Right atrium auricular region (tissue), 2 donors: ENCODE measurements around the gene MAGEB17. TPM values are rescaled to one million over a fixed set of nuclear protein-coding genes. Genes with fewer than 3 reads are reported as not detected.

Experiments used
- DNase-seq: peaks from one replicate; pipeline ENCODE4 v3.0.0-alpha.2; 2019; ENCODE audit warnings: low spot score
- H3K27ac ChIP-seq, 2 donors: fragments of 200-600 bp; sonication (generic); 1 replicate in 1 of 2; 2 replicates in 1 of 2; pipeline ENCODE4 v1.5.1; 2016 to 2019
- H3K27me3 ChIP-seq, 2 donors: fragments of 200-600 bp; sonication (generic); one replicate each; pipeline versions ENCODE4 v1.5.1 to v1.6.0; 2017 to 2019
- H3K36me3 ChIP-seq: fragments of 200-600 bp; sonication (generic); one replicate; pipeline ENCODE4 v1.5.1; 2016
- H3K4me1 ChIP-seq, 2 donors: fragments of 200-600 bp; sonication (generic); one replicate each; pipeline versions ENCODE4 v1.5.1 to v1.6.0; 2017 to 2019
- H3K4me3 ChIP-seq, 2 donors: fragments of 200-600 bp; sonication (generic); 1 replicate in 1 of 2; 2 replicates in 1 of 2; pipeline ENCODE4 v1.5.1; 2017 to 2019; ENCODE audit warnings: mild to moderate bottlenecking in 1 of 2, moderate library complexity in 1 of 2
- H3K9me3 ChIP-seq, 2 donors: fragments of 200-600 bp; sonication (generic); one replicate each; pipeline ENCODE4 v1.5.1; 2019
- total RNA-seq, 2 donors: library from RNA; depleted of rRNA; stranded (reverse); fragments of >200 nt; gene quantifications; one replicate each; pipeline ENCODE4 v1.1.0, GENCODE V29; 2016
- TF ChIP-seq, protein P1 (sequence below), 2 donors: fragments of 200-600 bp; sonication (generic); IDR thresholded peaks; one replicate each; pipeline ENCODE4 v1.5.1; 2019; ENCODE audit warnings: antibody characterized with exemption in 2 of 2

Gene MAGEB17
- total RNA-seq, 2 donors from 2014 or later, result 0.24 TPM; not detected in 1

DNA sequence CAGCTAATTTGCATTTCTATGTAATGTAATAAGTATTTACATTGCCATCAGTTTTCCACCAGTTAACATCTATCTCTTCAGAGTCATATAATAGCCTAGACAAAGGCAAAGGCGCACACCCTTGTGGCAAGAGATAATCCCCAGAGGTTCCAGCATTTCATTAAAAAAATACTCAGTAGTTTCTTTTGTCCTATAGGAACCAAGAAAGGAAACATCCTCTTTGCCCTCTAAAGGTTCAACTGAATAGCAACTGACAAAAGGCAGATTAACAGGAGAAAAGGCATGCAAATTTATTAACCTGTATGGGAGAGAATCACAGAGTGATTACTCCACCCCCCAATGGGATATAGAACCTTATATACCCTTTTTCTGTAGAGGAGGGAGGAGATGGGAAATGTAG lies 48.4 kb downstream of the MAGEB17 start:
- Histone ChIP-seq H3K4me1 (no peaks in the 10 kb centered on the region), H3K27me3 (no peaks in the 10 kb centered on the region), H3K4me3 (no peak overlapping the region), H3K9me3 (no peaks in the 10 kb centered on the region), H3K36me3 (no peaks in the 10 kb centered on the region), H3K27ac (no peak overlapping the region)
- TF ChIP-seq, protein P1, sequence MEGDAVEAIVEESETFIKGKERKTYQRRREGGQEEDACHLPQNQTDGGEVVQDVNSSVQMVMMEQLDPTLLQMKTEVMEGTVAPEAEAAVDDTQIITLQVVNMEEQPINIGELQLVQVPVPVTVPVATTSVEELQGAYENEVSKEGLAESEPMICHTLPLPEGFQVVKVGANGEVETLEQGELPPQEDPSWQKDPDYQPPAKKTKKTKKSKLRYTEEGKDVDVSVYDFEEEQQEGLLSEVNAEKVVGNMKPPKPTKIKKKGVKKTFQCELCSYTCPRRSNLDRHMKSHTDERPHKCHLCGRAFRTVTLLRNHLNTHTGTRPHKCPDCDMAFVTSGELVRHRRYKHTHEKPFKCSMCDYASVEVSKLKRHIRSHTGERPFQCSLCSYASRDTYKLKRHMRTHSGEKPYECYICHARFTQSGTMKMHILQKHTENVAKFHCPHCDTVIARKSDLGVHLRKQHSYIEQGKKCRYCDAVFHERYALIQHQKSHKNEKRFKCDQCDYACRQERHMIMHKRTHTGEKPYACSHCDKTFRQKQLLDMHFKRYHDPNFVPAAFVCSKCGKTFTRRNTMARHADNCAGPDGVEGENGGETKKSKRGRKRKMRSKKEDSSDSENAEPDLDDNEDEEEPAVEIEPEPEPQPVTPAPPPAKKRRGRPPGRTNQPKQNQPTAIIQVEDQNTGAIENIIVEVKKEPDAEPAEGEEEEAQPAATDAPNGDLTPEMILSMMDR (IDR thresholded peaks at IDR 0.05), result no peak
- DNase-seq, result no peak

Other genes with a start within 250 kb of the MAGEB17 start
- gene GRPR, start 43.9 kb upstream of the MAGEB17 start, total RNA-seq, result under 1 TPM in 1 of 2 donors, not detected in 1; 0.37 TPM